HG03280 (cell line): ENCODE data around the gene MDFIC.
A peak's percentile ranks its signal among the peaks of the same experiment; 100 is the strongest.

Experiments used
- ATAC-seq: cut with Tn5 transposase; IDR thresholded peaks from one replicate; pipeline ENCODE4 v1.9.1; 2021; ENCODE audit warnings: mild to moderate bottlenecking, moderate library complexity; ENCODE audit not compliant: unreplicated experiment

The MDFIC gene

DNA sequence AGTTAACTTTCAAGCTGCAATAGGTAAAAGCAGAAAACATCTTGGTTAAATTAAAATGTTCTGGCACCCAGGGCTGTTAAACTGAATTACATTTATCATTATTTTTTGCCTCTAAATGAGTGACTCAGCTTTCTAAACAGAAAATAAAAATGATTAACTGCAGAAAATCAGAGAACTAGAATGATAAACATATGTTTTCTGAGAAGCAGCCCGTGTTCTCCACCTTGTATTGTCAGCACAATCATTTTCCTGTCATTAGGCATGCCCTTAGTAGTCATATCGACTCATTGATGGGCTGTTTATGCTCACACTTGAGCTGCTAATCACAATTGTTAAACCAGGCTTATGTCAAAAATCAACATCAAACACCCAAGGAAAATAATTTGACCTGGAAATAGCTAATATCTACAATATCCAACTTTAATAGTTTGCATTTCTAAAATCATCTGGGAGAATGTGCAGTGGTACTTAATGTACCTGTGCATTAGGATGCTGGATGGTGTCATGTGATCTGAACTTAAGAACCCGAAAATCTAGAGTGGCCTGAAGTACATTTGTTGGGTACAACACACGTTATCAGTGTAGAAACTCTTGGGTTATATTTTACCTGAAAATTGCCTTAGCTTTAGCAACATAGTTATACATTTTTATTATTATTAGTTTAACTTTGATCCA, 2.3 kb downstream of the MDFIC start:
- ATAC-seq, result no peak

DNA sequence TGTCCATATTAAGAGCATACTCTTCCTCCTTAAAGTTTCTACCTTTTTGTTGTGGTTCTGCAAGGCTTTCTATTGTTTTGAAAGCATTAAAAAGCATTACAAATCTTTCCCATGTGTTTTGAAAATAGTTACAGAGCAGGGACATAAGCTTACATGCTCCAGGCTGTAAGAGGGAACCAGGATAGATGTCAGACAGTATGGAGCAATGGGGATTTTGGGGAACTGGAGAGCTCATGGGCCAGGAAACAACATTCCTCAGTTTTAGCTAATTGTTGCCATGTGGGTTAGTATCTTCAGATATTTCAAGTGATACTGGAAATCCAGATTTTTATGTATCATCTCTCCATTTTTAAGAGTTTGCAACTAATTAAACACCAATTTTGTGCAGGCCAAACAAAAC, 3.5 kb downstream of the MDFIC start:
- ATAC-seq, result no peak

DNA sequence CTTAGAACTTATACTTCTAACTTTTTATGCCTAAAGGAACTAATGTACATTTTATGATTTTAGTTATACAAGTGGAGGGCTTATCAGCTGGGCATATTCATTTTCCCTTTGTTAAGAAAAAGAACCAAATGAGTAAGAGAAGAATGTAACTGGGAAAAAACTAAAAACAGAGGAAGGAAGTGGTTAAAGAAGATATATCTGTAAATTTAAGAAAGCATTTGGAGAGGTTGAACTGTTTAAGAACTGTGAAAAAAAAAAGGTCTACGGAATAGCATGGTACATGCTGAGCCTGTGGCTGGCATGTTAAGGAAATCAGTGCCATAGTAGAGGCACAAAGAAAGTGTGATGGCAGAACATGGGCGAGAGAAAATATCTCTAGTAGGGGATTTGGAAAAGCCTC, 6.2 kb downstream of the MDFIC start:
- no peak for ATAC-seq

DNA sequence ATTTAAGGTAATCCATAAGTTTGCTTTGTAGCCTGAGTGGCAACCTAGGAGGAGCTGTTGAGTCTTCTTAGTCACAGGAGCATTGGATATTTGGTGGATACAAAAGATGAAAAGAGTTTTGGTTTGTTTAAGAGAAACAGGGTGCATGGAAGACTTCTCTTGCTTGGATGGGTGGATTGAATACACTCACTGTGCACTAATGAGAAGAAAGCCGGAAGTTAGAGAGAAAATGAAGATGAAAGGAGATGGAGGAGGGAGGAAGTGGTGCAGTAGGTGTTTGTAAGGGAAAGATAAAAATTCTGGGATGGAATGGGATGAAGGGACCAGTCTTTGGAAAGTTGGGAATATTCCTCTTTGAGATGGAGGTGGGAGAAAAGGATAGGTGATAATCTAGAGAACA, 7.7 kb downstream of the MDFIC start:
- ATAC-seq, result no peak

DNA sequence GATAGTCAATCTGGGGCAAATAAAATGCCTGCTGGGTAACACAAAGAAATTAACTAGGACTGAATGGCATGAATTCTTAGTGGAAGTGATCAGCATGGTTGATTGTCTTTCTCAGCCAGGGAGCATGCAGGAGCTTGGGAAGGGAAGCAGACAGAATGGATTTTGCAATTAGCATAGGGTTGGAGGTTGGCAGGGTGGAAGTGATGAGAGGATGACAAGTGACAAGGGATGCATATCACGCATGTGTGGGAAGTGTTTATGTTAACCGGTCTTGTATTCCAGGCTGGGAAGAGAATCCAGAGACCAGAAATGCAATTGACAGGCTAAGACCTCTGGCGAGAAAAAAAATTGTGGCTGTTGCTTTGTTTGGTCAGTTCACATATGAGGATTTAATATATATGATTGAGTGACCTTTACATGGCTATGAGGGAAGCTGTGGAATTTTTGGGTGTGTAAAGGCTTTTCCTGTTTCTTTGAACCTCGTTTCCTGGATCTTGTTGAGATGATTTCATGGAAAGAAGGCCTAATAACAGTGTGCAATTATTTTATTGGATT, 8.3 kb downstream of the MDFIC start:
- ATAC-seq, result no peak

DNA sequence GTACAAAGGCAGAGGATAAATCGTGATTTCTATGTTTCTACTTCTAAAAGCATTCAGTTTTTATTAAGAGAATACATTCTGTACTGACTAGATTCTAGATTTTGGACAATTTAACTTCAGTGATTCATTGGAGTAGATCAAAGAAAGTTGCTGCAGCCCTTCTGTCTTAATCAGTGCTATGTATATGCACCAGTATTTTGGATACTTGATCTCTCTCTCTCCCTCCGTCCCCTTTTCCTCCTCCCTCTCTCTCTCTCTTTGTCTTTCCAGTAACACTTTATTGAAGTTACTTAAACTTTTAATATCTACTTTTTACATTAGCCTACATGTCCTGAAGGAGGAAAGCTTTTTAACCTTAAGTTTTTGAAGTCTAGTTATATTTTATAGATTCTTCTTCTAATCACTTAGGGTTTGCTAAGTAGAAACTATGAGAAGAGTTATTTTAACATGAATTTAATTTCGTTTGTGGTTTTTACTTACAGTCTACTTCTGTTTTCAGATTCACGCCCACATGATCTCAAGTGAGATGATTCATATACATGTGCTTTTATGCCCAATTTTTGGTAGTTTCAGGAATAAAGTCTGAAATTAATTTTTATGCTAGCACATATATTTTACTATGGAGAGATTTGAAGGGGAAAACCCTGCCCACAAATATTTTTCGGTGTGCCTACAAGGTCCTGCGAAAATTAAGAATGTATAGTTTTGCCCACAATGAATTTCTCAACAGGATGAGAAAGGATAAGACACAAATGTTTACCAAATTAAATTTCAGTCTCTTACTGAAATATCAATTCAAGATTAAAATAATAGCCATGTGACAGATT, 9.1 kb downstream of the MDFIC start:
- ATAC-seq, result peak; percentile 50

DNA sequence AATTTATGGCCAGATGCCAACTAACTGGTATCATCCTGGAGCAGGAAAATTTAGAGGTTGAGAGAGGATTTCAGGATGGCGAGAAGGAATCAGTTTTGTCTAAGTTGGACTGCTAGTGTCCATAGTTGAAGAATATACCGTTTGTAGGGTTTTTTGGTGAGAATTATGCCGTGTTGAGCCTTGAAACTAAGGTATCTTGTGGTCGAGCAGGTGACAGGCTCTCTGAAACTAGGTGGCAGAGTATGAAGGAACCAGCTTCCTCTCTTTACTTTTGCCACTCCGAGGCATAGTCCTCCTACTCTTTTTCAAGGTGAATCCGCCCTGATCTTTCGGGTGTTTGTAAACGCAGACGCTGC, 9.7 kb downstream of the MDFIC start:
- ATAC-seq, result peak; percentile 84

DNA sequence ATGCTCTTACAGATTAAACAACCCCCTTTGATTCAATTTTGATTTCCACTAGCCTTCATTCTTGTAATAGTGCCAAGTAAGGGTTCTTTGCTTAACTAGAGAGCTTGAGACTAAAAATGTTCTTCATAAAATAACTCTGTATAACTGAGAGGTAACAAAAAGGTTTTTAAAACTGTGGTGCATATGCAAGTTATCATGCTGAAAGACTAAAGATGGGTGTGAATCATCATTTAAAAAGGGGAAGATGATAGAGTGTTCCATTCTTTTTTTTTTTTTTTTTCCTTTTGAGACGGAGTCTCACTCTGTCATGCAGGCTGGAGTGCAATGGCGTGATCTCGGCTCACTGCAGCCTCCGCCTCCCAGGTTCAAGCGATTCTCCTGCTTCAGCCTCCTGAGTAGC, 11.1 kb downstream of the MDFIC start:
- no peak for ATAC-seq

DNA sequence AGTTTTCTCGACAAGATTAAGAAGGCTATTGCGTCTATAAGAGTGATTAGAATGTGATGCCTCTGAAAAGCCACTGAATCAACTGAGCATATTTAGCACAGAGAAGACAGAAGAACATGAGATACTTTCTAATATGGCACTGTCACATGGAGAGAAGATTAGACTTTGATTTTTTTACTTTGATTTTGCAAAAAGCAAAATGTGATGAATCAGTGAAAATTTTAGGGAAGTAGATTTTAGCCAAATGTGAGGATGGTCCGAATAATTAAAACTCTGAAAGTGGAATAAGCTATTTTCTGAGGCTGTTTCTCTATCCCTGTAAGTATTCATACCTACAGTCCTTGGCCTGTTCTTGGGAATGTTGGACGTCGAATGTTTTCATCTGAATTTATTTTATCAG, 11.8 kb downstream of the MDFIC start:
- no peak for ATAC-seq

DNA sequence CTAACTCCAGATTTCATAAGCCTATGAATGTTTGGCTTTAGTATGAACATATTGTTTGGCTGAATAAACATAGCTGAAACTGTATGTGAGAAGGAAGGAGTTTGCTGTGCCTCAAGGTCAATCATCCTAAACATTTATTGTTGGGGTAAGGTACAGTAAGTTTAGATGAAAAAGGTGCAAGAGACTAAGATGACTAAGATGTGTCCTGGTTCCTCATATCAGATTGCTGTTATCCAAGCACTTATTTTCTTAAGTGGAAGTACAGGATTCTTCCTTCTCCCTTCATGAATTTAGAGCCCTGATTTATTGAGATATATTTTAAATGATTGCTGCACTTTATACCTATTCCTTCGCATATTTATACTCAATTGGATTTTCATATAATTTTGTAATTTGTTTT, 12.2 kb downstream of the MDFIC start:
- ATAC-seq, result no peak

DNA sequence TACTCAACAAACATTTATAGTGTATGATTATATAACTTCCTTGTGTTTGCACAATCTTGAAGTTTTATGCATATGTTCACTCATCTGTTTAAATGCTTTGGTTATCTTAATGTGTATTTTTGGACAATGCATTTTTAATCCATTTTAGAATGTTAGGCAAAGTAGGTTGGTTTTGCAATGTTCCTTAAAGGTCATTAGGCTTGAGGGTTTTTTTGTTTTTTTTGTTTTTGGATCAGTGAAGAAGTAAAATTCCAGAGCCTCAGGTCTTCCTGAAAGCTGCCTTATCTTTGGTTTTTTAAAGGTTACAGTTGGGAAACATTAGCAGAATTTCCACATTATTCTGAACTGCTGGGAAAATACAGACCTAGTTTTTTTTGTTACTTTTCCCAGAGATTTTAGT, 12.8 kb downstream of the MDFIC start:
- no peak for ATAC-seq

DNA sequence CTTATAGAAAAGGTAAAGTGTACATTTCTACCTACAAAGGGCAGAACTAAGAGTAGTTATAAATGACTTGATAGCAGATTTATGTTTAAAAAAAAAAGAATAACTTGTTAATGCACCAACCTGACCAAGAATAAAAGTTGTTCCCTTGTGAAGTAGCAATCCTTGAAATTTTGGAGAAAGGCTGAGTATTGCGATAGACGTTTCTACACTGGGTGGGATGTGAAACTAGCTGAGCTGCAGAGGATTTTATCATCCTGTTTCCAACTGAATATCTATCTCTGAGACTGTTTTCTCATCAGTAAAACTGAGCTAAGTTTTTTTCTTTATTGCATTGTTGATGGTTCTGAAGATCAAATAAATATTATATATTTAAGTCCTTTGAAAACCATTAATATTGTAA, 14.6 kb downstream of the MDFIC start:
- no peak for ATAC-seq

DNA sequence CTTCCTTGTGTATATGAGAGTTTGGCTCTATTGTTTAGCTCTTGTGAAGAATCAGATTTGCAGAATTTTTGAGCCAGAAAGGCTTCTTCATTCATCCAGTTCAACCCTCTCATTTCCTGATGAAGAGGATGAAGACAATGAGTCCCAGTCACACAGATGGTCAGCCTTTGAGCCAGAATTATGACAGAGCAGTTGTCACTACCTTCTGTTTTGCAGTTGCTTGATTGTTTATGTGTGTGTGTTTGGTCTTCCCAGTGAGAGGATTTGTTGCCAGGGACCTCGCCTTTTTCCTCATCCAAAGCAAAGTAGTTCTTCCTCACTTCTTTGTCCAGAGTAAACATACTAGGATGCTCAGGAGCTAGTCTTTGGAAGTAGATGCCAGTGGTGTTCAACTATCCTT, 15.6 kb downstream of the MDFIC start:
- ATAC-seq, result no peak

DNA sequence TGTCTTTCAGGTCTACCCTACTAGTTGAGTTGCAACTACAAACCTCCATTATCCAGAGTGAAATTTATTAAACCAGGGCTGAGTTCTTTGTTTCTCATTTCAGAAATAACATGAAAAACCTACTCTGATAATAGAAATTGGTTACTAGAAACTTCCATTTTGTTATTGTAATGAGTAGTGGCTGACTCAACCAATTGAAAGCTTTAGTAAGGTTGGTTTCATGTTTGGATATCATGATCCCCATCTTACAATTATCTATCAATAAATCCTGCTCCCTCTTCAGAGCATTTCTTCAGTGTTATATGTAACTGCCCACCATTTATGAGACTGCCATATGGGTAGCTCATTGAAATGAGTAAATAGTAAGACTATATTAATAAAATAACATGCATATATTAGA, 16.9 kb downstream of the MDFIC start:
- no peak for ATAC-seq

DNA sequence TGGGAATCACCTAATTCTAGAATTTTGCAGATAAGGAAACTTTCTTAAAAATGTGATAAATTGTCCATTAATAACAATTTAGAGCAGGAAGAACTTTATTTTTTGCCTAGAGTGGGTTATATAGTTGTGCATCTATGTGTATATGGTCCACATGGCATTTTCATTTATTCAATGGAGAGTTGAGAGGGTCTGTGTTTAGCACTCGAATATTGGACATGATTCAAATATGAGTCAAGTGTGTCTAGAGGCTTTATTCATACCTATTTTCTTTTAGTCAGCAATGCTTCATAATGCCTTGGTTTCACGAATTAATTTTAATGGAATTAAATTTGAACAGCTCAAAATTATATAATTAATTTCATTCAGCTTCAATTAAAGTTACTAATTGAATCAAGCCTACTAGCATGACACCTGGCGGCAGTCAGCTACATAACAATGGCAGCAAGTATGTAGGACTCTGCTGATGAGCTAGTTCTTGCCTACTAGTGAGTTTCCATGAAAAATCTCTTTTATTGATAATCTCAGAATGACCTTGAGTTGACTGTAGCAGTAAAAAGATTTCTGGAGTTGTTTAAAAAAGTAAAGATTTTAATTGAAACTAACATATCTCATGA, 17.7 kb downstream of the MDFIC start:
- ATAC-seq, result no peak

DNA sequence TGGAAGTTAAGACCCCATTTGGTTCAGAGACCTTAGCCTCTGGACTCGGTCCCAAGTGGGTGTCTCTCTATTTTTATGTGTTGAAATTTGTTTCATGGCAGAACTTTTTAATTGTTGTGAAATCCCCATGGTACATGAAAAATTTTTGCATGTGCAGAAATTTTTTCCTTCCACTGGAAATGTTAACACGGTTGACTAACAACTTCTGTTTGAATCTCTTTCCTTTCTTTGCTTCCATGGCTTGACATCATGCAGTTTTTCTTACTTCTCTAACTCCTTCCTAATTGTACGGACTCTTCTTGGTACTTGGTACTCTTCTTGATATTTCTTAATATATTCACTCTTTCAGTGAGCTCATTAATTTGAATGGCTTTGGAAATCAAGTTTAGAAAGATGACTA, 18.3 kb downstream of the MDFIC start:
- no peak for ATAC-seq

DNA sequence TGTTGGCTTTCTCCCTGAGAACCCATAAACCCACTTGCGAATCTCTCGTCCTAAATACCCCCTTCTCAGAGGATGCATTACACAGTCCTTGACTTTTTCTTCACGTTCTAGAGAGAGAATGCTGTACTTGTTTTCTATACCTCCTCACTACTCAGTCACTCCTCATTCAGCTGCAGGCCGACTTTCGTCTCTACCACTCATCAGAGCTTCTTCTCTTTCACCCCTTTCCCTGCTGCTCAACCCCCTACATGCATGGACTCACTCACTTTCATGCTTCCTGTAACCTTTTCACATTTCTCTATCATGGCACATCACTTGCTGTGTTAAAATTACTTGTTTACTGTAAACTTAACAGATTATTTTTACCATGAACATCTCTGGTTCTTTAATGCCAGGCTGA, 19.8 kb downstream of the MDFIC start:
- ATAC-seq, result peak; percentile 46

DNA sequence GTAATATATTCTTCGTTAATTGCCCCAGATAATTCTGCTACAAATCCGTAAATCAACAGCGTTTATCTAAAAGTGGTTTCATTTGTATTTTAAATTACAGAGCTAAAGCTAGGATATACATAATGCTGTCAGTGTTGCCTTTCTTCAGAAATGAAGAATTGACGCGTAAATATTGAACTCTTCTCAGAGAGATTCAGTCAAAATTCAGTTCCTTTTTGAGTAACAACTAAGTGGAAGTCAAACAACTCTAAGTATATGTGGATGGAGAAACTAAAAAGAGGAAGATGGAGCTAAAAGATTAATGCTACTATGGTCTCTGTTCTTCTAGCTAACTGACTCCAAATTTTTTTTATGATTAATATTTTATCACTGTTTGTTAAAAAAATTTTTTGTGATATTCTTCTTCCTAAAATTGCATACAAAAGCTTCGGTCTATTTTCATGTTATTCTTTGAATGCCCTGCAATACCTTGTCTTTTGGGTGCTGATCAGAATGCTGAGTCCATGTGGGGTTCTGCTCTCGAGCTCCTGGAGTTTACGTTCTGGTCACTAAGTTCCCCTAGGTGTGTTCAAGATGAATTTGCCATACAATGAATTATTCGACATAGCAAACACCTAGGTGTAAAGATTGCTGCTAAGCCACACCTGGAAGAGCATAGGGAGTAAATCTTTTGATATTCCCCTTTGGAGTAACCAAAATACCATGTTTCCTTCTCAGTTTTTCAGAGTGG, 20.7 kb downstream of the MDFIC start:
- peak; percentile 46 for ATAC-seq

DNA sequence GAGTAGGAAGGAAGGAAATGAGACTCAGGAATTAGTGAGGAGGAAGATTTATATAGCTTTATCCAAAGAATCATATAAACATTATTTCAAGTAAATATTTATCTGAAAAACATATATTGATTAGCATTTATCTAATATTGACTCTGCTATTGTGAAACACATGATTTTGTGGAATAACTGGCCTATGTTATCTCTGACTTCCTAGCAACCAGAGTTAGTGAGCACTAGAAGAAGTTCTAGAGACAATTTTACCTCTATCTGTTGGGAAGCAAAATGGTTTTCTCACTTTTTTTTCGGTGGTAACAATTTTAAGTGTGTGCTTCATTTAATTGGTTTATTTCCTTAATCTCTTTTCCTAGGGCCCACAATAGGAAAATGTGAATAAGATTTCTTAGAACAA, 21.6 kb downstream of the MDFIC start:
- ATAC-seq, result no peak

DNA sequence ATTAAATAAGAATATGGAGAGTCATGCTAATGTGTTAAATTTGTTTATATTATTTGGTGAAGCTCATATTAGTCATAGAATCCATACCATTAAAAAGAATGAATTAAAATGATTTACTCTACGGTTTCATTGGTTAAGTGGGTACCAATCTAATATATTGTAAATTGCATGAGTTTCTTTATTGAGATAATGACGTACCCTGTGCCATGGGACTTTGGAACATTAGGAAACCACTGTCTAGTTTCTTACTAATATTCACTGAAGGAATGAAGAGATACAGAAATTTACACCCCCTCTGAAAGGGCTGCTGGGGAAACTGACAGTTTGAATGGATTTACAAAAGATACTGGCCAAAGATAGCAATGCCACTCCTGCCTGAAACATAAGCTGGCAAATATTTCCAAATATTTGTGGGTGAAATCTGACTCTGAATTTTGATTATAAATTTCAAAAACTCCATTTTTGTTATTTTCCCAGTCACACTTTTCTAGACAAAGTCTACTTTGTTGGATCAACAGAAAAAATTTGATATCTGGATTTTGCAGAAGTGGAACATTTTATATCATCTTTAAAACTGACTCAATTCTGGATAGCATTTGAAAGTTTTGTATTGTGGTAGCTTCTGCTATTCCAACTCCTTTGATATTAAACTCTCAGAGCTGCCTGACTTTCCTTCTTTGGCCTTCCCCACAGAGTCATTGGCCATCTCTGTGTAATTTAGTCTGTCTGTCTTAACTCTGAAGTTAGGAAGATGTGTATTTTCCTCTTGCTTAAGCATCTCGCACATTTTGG, 22.3 kb downstream of the MDFIC start:
- ATAC-seq, result no peak
